HL-60/S4 (cell line): ENCODE results near the gene BLMH.
"Not testable (repeated sequence)": the region's sequence is repeated elsewhere in the genome, so short reads cannot be mapped to it uniquely, and the experiment has no call there.

Experiments used
- in situ Hi-C: fragments of 300-500 bp; cut with MboI; formaldehyde crosslinking; loops from 2 replicates; pipeline ENCODE4 v1.14.3; 2022; ENCODE audit warnings: low sequenced_read_pairs

The BLMH gene

DNA sequence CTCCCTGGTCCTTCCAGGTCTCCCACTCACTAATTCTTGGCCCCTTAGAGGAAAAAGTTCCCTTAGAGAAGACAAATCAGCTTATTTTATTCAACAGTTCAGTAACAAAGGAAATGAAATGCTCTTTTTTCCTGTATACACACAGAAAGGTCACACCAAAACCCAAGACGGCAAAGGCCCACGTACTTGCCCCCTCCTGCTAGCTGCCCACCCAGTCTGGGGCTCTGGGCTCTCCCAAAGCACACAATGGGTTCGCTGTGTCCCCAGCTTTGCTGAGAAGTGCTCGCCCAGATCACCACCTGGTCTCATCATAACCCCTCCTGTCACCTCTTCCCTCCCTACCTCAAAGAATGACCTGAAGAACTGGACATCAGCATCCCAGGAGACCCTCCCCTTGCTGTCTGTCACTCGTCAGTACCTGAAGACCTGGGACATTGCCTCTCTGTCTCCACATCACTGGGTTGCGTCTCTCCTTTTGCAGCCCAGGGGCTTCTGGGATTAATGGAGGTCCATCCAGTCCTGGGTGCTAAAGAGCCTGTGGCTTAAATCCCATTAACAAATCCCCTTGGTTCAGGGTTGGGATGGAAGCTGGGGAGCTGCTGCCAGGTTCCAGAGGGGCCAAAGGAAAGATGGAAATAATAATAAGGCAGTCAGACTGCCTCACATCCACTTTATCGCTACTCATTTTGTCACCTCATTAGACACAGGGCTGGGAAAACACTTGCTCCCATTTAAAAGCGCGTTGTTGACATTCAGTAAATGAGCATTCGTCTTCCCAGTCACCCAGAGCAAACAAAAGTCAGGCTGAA lies 59.5 kb downstream of the BLMH start:
- in situ Hi-C loops = no loop called here

DNA sequence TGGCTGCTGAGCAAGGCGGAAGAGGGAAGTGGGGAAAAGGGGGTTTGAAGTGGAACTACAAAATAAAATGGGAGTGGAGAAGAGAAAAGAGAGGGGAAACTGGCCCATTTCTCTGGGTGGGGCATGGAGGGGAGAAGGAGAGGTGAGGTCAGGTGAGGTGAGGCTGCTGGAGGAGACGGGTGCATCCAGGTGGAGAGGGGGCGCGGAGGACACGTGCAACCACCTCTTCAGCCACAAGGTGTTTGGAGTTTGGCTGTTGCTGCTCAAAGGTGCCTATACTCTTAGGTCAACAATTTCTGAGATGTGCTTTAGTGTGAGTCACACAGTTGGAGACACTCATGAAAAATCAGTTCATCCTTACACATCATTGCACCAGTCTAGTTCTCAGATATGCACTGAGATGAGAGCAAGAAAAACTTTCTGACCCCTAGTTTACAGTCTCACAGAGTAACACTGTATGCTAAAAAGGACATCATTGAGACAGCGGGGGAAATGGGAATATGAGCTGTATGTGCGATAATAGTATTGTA lies 61.1 kb downstream of the BLMH start:
- in situ Hi-C loops = no loop called here

- in situ Hi-C loops = not testable (repeated sequence)
Measured at GRCh38 chr17:30230009-30230408, 61.7 kb downstream of the BLMH start.

- in situ Hi-C loops = no loop called here
Measured at GRCh38 chr17:30229012-30229411, 62.7 kb downstream of the BLMH start.

DNA sequence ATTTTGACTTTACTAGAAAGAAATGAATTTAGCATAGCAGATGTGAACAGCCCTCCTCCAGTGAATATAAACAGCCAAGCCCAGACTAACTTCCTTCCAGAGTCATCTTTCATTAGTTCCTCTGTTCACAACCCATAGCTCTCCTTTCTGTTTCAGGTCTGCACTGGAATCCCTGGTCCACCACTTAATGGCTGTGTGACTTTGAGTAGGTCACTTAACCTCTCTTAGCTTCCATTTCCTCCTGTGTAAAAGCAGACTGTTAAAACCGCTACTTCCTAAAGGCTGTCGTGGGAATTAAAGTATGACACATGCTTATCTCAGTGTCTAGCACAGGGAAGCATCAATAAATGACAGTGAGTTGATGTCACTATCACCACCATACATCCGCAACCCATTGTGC lies 63.7 kb downstream of the BLMH start:
- in situ Hi-C loops = no loop called here

- in situ Hi-C loops = no loop called here
Measured at GRCh38 chr17:30226878-30227277, 64.9 kb downstream of the BLMH start.

DNA sequence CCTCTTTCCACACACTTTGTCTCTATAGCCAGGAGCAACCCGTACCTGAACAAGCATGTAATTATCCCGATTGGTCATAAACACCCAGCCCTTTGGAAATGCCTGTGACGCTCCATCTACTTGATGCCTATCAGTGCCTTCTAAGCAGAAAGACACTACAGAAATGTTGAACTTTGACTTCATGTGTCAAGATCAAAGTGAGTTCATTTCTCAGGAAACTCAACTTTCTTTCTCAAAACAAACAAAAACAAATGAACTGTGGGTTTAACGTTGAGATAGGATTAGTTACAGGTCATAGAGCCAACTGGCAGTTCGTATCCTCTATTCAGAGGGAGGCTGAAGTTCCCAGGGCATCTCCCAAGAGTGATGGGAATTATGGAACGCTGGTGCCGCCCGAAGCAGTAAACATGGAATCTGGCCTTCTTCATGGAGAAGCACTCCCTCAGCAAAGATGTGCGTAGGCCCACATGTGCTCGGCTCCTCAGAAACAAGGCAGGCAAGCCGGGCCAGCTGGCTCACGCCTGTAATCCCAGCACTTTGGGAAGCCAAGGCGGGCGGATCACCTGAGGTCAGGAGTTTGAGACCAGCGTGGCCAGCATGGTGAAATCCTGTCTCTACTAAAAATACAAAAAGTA lies 65.7 kb downstream of the BLMH start:
- in situ Hi-C loops = no loop called here

DNA sequence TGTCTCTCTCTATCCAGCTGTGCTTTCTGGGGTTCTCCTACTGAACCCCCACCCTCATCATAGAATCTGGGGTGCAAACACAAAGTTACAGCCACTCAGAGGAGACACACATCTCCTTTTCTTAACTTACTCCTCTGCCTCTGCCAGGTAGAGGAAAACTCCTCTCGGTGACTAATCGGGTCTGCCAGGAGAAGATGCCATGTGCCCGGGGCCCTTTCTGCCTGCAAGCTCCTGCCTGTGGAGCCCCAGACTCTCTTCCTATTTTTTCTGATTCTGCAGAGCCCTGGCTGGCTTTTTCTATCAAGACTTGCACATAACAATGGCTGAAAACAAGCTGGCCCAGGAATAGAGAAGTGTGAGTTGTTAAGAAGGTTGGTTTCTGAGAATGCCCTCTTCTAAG lies 66.6 kb downstream of the BLMH start:
- in situ Hi-C loops = no loop called here

DNA sequence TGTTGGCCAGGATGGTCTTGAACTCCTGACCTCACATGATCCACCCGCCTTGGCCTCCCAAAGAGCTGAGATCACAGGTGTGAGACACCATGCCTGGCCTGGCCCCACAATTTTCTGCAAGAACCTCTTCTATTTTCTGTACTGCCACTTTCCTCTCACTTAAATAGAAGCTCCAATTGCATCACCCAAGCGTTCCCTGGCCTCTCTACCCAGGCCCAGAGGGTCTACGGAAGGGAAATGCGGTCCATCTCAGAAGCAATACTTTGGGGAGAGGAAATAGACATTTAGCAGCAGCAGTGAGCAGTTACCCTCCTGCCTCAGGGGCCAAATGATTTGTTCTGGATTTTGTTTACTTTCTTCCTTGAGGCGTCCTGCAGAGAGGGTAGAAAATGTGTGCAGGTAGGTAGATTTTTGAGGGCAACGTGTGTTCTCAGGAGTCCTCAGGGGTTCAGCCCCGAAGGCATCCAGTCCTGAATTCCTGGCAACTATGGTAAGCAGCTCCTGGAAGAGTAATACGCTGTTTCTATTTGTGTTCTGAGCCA lies 67.3 kb downstream of the BLMH start:
- in situ Hi-C loops = no loop called here

GRCh38 chr17:30222721-30223175 lies 69.0 kb downstream of the BLMH start:
- in situ Hi-C loops = no loop called here

- in situ Hi-C loops = no loop called here
Measured at GRCh38 chr17:30222251-30222650, 69.5 kb downstream of the BLMH start.

DNA sequence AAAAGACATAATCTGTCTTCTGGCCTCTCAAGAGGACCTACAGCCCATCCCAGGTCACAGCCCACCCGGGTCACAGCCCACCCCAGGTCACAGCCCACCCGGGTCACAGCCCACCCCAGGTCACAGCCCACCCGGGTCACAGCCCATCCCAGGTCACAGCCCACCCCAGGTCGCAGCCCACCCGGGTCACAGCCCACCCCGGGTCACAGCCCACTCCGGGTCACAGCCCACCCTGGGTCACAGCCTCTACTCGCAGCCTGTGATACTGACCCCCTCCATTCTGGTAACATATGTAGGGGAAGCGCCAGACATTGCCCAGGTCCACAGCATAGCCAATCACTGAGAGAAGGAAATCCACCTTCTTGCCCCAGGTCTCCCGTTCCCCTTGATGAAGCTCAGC lies 70.4 kb downstream of the BLMH start:
- in situ Hi-C loops = no loop called here

GRCh38 chr17:30220414-30220813 lies 71.3 kb downstream of the BLMH start:
- in situ Hi-C loops = no loop called here

- in situ Hi-C loops = no loop called here
Measured at GRCh38 chr17:30219833-30220232, 71.9 kb downstream of the BLMH start.

GRCh38 chr17:30219315-30219714 lies 72.4 kb downstream of the BLMH start:
- in situ Hi-C loops = no loop called here

DNA sequence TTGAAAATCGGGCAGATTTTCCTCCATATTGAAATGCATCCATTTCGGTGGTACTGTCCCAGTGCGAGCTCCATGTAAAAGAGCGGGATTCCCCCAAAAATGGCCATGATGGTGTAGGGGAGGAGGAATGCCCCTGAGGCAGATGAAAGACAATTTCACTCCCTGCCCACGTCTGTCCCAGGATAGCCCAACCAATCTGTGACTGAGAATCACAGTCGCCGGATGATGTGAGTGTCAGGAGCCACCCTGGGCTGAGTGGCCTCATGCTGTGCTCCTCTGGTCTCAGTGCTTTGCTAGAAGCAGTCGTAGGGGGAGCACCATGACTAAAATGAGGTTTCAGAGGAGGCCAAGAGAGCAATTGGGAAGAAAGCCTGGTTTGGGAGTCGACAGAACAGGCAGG lies 72.9 kb downstream of the BLMH start:
- in situ Hi-C loops = no loop called here

GRCh38 chr17:30217746-30218245 lies 73.9 kb downstream of the BLMH start:
- in situ Hi-C loops = no loop called here

DNA sequence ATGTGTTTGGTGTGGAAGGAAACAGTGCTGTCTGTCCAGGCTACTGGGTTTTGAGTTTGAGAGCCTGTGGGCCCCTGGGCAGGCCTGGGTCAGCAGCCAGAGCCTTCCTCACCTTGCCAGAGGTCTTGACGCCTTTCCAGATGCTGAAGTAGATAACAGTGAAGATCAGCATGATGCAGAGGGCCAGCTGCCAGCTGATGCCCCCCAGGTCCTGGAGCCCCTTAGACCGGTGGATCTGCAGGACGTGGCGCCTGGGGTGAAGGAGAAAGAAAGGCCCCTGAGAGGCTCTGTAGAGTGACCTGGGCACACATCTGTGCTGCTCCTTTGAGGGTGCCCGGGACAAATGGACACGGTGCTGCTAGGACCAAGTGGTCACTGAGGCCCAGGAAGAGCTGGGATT lies 74.7 kb downstream of the BLMH start:
- in situ Hi-C loops = no loop called here

GRCh38 chr17:30212750-30213149 lies 79.0 kb downstream of the BLMH start:
- in situ Hi-C loops = no loop called here

- in situ Hi-C loops = no loop called here
Measured at GRCh38 chr17:30211371-30211770, 80.4 kb downstream of the BLMH start.

GRCh38 chr17:30210901-30211300 lies 80.8 kb downstream of the BLMH start:
- in situ Hi-C loops = no loop called here

- in situ Hi-C loops = no loop called here
Measured at GRCh38 chr17:30210366-30210765, 81.4 kb downstream of the BLMH start.
